Measurements from ENCODE around the gene ANKRD60.

Gene ANKRD60

DNA sequence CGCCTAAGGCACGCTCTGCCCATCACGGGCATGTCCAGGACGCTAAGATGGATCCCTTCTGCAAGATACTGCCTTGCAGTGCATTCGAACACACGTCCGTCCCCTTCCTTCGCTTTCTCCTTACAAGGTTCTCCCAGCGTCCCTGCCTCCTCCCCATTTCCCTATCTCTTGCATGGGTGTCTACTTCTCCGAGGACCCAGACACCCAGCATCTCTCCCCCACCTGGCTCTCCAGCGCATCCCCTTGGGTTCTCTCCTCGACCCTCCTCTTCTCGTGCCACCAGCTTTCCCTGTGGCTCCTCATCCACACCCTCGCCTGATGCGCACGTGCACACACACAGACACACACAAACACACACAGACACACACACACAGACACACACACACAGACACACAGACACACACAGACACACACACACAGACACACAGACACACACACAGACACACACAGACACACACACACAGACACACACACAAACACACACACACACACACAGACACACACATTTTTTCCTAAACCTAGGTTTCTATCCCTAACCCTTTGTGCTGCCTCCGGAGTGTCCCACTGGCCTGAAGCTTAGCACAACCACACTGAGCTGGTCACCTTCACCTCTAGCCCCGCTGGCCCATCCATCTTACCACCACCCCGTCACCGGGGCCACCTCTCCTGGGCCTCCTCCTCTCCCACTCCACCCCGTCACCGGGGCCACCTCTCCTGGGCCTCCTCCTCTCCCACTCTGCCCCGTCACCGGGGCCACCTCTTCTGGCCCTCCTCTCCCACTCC lies 31.9 kb downstream of the ANKRD60 start:
- TF ChIP-seq, protein P1, sequence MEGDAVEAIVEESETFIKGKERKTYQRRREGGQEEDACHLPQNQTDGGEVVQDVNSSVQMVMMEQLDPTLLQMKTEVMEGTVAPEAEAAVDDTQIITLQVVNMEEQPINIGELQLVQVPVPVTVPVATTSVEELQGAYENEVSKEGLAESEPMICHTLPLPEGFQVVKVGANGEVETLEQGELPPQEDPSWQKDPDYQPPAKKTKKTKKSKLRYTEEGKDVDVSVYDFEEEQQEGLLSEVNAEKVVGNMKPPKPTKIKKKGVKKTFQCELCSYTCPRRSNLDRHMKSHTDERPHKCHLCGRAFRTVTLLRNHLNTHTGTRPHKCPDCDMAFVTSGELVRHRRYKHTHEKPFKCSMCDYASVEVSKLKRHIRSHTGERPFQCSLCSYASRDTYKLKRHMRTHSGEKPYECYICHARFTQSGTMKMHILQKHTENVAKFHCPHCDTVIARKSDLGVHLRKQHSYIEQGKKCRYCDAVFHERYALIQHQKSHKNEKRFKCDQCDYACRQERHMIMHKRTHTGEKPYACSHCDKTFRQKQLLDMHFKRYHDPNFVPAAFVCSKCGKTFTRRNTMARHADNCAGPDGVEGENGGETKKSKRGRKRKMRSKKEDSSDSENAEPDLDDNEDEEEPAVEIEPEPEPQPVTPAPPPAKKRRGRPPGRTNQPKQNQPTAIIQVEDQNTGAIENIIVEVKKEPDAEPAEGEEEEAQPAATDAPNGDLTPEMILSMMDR (conservative IDR thresholded peaks at IDR 0.05; ENCODE audit: low read depth, low read length), result no peak
- DNase-seq (ENCODE audit: low read depth), result no peak
- H3K4me3 ChIP-seq (ENCODE audit: low read length), result no peak overlapping the region

DNA sequence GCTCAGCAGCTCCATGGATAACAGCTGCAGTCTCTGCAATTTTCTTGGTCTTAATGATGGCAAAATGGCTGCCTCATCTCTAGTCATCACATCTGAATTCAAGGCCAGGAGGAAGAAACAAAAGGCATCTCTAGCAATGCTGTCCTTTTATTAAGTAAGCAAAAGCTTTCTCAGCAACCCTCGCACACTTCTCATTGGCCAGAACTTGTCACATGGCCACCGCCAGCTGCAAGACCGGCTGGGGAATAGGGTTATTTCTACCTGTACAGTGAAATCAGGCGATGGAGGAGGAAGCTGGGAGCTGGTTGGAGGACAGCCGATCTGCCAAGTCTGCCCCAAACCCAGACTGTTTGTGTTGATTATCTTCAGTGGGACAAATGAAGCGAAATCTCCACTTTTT lies 33.4 kb downstream of the ANKRD60 start:
- TF ChIP-seq, protein P1 (conservative IDR thresholded peaks at IDR 0.05; ENCODE audit: low read depth, low read length), result no peak
- no peak overlapping the region for H3K4me3 ChIP-seq (ENCODE audit: low read length)

DNA sequence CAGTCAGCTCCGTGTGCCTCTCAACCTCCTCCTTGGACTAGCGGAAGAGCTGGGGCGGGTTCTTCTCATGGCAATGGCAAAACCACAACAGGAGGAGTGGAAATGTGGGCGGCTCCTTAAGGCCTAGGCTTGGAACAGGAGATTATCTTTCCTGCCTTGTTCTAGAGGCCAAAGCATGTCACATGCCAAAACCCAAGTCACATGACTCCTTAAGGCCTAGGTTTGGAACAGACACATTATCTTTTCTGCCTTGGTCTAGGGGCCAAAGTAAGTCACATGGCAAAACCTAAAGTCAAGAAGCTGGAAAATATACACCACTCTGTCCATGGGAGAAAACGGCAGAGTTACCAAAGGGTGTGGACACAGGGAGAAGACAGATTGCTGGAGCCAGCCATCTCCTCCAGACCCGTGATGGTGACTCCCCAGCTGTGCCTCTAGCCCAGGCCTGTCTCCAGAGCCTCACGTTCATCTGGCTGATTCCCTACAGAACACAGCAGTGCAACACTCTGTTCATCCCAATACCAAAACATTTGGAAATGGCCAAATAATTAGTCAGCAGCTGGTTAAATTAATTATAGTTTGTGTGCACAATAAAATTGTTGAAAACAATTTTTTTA lies 34.2 kb downstream of the ANKRD60 start:
- TF ChIP-seq, protein P1 (conservative IDR thresholded peaks at IDR 0.05; ENCODE audit: low read depth, low read length), result no peak
- no peak for DNase-seq (ENCODE audit: low read depth)
- H3K4me3 ChIP-seq (ENCODE audit: low read length), result no peak overlapping the region

More for the DNA sequence above, 33.4 kb downstream of the ANKRD60 start:
- DNase-seq (ENCODE audit: low read depth), result no peak

- no peak overlapping the region for H3K4me3 ChIP-seq (ENCODE audit: low read length)
- TF ChIP-seq, protein P1 (conservative IDR thresholded peaks at IDR 0.05; ENCODE audit: low read depth, low read length), result peak; percentile 67
- DNase-seq (ENCODE audit: low read depth), result no peak
These were observed 35.9 kb downstream of the ANKRD60 start for GRCh38 chr20:58192567-58192966.

DNA sequence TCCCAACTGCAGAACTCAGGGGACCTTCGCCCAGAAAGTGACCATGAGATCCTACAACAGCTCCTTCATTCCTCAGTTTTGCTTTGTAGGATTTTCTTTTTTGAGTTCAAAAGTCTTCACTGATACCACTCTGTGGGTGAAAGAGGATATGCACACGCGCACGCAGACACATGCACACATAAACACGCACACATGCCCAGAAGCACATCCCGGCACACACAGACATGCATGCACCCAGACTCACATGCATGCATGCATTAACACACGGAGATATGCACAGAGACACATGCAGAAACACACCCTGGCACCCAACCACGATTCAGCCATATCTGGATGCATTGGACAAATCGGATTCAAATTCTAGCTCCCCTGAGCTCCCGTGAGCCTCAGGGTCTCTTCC lies 36.4 kb downstream of the ANKRD60 start:
- TF ChIP-seq, protein P1 (conservative IDR thresholded peaks at IDR 0.05; ENCODE audit: low read depth, low read length), result no peak
- DNase-seq (ENCODE audit: low read depth), result no peak
- H3K4me3 ChIP-seq (ENCODE audit: low read length), result no peak overlapping the region

DNA sequence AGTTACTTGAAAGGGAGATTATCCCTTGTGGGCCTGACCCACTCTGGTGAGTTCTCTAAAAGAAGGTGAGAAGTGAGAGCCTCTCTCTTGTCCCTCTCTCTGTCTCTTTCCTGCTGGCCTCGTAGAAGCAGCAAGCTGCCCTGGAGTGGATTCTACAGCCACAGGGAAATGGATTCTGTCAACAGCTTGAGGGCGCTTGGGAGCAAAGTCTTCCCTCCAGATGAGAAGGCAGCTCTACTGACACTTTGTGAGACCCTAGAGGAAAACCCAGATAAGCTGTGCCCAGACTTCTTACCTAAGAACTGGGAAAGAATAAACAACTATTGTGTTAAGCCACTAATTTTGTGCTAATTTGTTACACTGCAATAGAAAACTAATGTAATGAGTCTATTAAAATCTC lies 39.9 kb downstream of the ANKRD60 start:
- H3K4me3 ChIP-seq (ENCODE audit: low read length), result no peak overlapping the region
- no peak for DNase-seq (ENCODE audit: low read depth)
- TF ChIP-seq, protein P1 (conservative IDR thresholded peaks at IDR 0.05; ENCODE audit: low read depth, low read length), result peak; percentile 9

DNA sequence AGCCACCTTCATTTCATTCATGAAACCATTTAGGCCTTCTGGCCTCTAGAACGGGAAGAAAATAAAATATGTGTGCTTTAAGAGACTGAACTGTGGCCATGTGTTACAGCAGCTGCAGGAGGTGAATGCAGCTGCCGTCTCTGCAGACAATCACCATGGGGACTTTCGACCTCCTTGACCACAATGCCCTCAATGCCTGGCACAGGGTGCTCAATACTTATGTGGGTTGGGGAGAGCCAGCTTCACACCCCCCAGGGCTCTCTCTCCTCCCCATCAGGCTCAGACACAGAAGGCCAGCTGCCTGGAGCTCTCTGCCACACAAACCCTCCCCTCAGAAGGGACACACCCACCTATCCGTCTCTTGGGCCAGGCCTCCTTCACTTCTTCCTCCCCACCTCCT lies 43.5 kb downstream of the ANKRD60 start:
- DNase-seq (ENCODE audit: low read depth), result no peak

More for the DNA sequence above, 43.5 kb downstream of the ANKRD60 start:
- TF ChIP-seq, protein P1 (conservative IDR thresholded peaks at IDR 0.05; ENCODE audit: low read depth, low read length), result no peak
- H3K4me3 ChIP-seq (ENCODE audit: low read length), result no peak overlapping the region

Data from retinal pigment epithelial cell (primary cell).